HAP-1 (cell line): ENCODE results near the gene ZNHIT2.
"Not testable (repeated sequence)": the region's sequence is repeated elsewhere in the genome, so short reads cannot be mapped to it uniquely, and the experiment has no call there.

Experiments
- DNase-seq, 2 experiments: peaks; one replicate each; pipeline ENCODE4 v3.0.0-alpha.2; 2016 to 2020; ENCODE audit warnings: low spot score in 2 of 2
- H3K27me3 ChIP-seq: fragments of 250-450 bp; sonication (Bioruptor Pico); 2 replicates; pipeline ENCODE4 v1.5.1; 2020; ENCODE audit warnings: low read depth, mild to moderate bottlenecking, moderate library complexity
- H3K36me3 ChIP-seq: fragments of 250-450 bp; sonication (Bioruptor Pico); replicated peaks from 2 replicates; pipeline ENCODE4 v1.5.1; 2020; ENCODE audit warnings: mild to moderate bottlenecking
- H3K4me1 ChIP-seq: fragments of 250-450 bp; sonication (Bioruptor Pico); 2 replicates; pipeline ENCODE4 v1.5.1; 2020; ENCODE audit warnings: mild to moderate bottlenecking
- H3K4me3 ChIP-seq: fragments of 250-450 bp; sonication (Bioruptor Pico); 2 replicates; pipeline ENCODE4 v1.5.1; 2020; ENCODE audit warnings: mild to moderate bottlenecking, moderate library complexity
- H3K9me3 ChIP-seq: fragments of 250-450 bp; sonication (Bioruptor Pico); 2 replicates; pipeline ENCODE4 v1.5.1; 2020; ENCODE audit warnings: mild to moderate bottlenecking, moderate library complexity
- in situ Hi-C: fragments of 300-500 bp; cut with MboI; formaldehyde crosslinking; loops from 3 replicates; pipeline ENCODE4 v1.14.3; 2020; ENCODE audit warnings: low sequenced_read_pairs, inconsistent platforms, mixed read lengths

ZNHIT2 gene

GRCh38 chr11:65119670-65119995, 2.1 kb upstream of the ZNHIT2 start:
- Histone ChIP-seq H3K4me1 (peaks cover 29% of the 10 kb centered on the region), H3K9me3 (no peaks in the 10 kb centered on the region), H3K27me3 (no peaks in the 10 kb centered on the region), H3K36me3 (peaks cover 70% of the 10 kb centered on the region), H3K4me3 (no peak overlapping the region)
- in situ Hi-C loops, result loop anchor here (10.0 to 25.0 kb wide), 2 partner anchors 275 to 857 kb away; partner anchors contain the start of genes CDC42BPG and PLCB3
- no peak for DNase-seq

GRCh38 chr11:65118891-65119669, 1.6 kb upstream of the ZNHIT2 start:
- not testable (repeated sequence) for DNase-seq, H3K27me3 ChIP-seq, H3K9me3 ChIP-seq, H3K4me3 ChIP-seq
- in situ Hi-C loops, result loop anchor here (10.0 to 25.0 kb wide), 2 partner anchors 274 to 857 kb away; partner anchors contain the start of genes CDC42BPG and PLCB3
- H3K36me3 ChIP-seq, result peaks cover 65% of the 10 kb centered on the region
- H3K4me1 ChIP-seq, result peaks cover 29% of the 10 kb centered on the region

GRCh38 chr11:65118097-65118837, 766 bp upstream of the ZNHIT2 start:
- peak overlapping the region; percentile 88 for H3K4me3 ChIP-seq
- H3K36me3 ChIP-seq, result peaks cover 62% of the 10 kb centered on the region
- peak in 1 of 2 experiments; percentile 21 for DNase-seq
- no peaks in the 10 kb centered on the region for H3K9me3 ChIP-seq
- peaks cover 27% of the 10 kb centered on the region for H3K4me1 ChIP-seq
- in situ Hi-C loops, result loop anchor here (10.0 to 25.0 kb wide), 2 partner anchors 273 to 856 kb away; partner anchors contain the start of genes CDC42BPG and PLCB3
- H3K27me3 ChIP-seq, result no peaks in the 10 kb centered on the region

DNA sequence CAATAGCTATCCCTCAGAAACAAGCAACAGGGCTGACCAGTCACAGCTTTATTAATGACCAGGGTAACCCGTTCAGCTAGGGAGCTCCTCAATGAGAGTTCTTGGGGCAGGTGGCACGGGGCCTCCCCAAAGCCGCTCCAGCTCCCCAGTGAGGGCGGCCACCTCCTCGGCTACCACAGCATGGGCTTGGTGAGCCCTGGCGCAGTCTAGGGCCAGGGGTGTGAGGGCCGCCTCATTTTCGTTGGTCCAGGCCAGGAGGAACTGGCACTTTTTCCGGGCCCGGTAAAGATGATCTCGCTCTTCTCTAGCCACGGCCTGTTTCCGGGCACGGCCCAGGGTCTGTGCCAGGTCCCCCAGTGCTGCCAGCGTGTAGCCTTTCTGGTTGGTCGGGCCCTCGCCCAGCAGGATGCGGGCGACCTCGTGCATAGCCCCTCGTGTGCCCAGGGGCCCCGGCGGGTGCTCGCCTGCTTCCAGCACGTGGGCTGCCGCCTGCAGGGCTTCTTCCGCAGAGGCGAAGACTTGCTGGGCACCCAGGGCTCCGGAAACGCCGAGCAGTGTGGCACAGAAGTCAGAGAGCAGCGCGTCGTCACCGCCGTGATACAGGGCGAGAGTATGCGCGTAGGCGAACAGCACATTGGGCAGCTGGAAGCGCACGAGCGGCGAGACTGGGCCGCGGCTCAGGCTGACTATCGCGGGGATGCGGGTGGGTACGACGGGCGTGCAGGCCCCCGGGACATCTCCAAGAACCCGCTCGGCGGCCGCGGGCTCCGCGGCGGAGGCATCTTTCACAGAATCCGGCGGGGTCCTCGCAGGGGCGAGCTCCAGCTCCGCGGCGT, 913 bp downstream of the ZNHIT2 start:
- Histone ChIP-seq H3K9me3 (no peaks in the 10 kb centered on the region), H3K27me3 (no peaks in the 10 kb centered on the region), H3K36me3 (peaks cover 56% of the 10 kb centered on the region), H3K4me3 (peak overlapping the region; percentile 88), H3K4me1 (peaks cover 28% of the 10 kb centered on the region)
- in situ Hi-C loops, result loop anchor here (10.0 to 25.0 kb wide), 2 partner anchors 272 to 854 kb away; partner anchors contain the start of genes CDC42BPG and PLCB3
- peak in 1 of 2 experiments; percentile 39 for DNase-seq

- no peaks in the 10 kb centered on the region for H3K9me3 ChIP-seq
- H3K36me3 ChIP-seq, result peaks cover 52% of the 10 kb centered on the region
- in situ Hi-C loops, result loop anchor here (10.0 to 25.0 kb wide), 2 partner anchors 271 to 853 kb away; partner anchors contain the start of genes CDC42BPG and PLCB3
- no peak overlapping the region; the same call in 1 of the 2 replicates for H3K4me3 ChIP-seq
- DNase-seq, result peak in 1 of 2 experiments; percentile 15
- H3K27me3 ChIP-seq, result no peaks in the 10 kb centered on the region
- peaks cover 25% of the 10 kb centered on the region for H3K4me1 ChIP-seq
Observed at GRCh38 chr11:65115361-65116082, 2.0 kb downstream of the ZNHIT2 start.

DNA sequence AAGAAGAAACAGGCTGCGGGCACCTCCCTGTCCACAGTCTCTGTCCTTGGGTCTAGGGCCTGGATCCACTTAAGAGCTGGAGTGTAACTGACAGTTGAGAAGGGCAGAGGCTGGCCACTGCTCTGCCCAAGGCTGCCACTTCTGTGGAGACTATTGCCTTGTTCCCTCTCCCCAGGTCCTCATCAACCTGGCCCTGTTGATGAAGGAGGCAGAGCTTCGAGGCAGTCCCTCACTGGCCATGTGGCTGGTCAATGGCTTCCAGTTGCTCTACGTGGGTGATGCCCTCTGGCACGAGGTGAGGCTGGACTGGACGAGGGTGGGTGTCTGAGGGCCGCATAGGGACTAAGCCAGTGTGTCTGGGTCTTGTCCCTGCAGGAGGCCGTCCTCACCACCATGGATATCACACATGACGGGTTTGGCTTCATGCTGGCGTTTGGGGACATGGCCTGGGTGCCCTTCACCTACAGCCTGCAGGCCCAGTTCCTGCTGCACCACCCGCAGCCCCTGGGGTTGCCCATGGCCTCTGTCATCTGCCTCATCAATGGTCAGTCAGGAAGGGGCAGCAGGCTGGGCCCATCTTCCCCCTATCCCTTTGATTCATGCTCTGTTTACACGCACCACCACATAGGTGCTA, 2.8 kb downstream of the ZNHIT2 start:
- H3K27me3 ChIP-seq, result no peaks in the 10 kb centered on the region
- peaks cover 44% of the 10 kb centered on the region for H3K36me3 ChIP-seq
- no peak overlapping the region for H3K4me3 ChIP-seq
- no peak for DNase-seq
- H3K9me3 ChIP-seq, result no peaks in the 10 kb centered on the region
- in situ Hi-C loops, result loop anchor here (10.0 to 25.0 kb wide), 2 partner anchors 270 to 852 kb away; partner anchors contain the start of genes CDC42BPG and PLCB3
- H3K4me1 ChIP-seq, result peaks cover 25% of the 10 kb centered on the region

DNA sequence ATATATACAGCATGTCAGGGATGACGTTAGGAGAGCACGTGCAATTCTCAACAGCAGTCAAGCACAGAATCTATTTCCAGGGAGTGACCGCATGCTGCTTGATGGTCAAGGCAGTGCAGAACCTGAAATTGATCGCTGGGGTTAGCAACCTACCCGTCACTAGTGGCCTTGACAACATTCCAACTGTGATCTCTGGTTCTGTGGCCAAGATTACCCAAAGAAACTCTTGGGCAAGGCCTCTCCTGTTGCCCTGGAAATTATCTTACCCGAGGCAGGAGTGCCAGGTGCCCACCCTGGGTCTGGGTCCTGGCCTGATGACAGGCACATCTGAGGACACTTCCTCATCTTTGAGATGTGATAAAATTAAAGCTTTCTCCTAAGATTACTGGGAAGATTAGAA, 3.7 kb downstream of the ZNHIT2 start:
- H3K4me1 ChIP-seq, result peaks cover 25% of the 10 kb centered on the region
- H3K36me3 ChIP-seq, result peaks cover 40% of the 10 kb centered on the region
- no peak for DNase-seq
- in situ Hi-C loops, result loop anchor here (10.0 to 25.0 kb wide), 2 partner anchors 269 to 852 kb away; partner anchors contain the start of genes CDC42BPG and PLCB3
- no peaks in the 10 kb centered on the region for H3K27me3 ChIP-seq
- H3K9me3 ChIP-seq, result no peaks in the 10 kb centered on the region
- peak overlapping the region; percentile 75 for H3K4me3 ChIP-seq

- DNase-seq, result peak in 1 of 2 experiments; percentile 62
- Histone ChIP-seq H3K4me1 (peaks cover 25% of the 10 kb centered on the region), H3K27me3 (no peaks in the 10 kb centered on the region), H3K9me3 (no peaks in the 10 kb centered on the region), H3K36me3 (peaks cover 38% of the 10 kb centered on the region), H3K4me3 (peak overlapping the region; percentile 75)
- in situ Hi-C loops, result loop anchor here (10.0 to 25.0 kb wide), 2 partner anchors 269 to 851 kb away; partner anchors contain the start of genes CDC42BPG and PLCB3
Observed at GRCh38 chr11:65113361-65113756, 4.1 kb downstream of the ZNHIT2 start.

DNA sequence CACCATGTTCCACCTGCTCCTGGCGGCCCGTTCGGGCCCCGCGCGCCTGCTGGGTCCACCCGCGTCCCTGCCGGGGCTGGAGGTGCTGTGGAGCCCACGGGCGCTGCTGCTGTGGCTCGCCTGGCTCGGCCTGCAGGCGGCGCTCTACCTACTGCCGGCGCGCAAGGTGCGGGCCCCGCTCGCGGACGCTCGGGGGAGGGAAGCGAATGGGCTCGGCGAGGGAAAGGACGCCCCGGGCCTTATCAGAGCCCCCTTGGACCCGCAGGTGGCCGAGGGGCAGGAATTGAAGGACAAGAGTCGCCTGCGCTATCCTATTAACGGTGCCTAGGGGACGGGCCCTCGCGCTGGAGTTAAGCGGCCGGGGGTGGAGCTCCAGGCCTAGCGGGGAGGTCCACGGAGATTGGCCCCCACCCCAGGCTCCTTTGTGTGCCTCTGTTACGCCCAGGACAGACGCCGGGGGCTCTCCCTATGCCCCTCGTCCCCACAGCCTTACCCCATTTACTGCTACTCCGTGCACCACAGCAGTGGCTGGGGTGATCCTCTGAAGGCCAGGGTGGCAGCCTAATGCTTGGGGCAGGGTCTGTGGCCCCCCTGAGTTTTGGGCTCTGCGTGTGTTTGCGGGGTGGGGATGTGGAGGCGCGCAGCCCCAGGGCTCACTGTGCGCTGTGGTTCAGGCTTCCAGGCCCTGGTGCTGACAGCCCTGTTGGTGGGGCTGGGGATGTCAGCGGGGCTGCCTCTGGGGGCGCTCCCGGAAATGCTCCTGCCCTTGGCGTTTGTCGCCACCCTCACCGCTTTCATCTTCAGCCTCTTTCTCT, 4.7 kb downstream of the ZNHIT2 start:
- H3K4me3 ChIP-seq, result peak overlapping the region; percentile 75
- DNase-seq, result peak; percentile 44 to 80
- H3K4me1 ChIP-seq, result peaks cover 23% of the 10 kb centered on the region
- H3K27me3 ChIP-seq, result no peaks in the 10 kb centered on the region
- in situ Hi-C loops, result loop anchor here (10.0 to 25.0 kb wide), 2 partner anchors 268 to 850 kb away; partner anchors contain the start of genes CDC42BPG and PLCB3
- H3K36me3 ChIP-seq, result peaks cover 33% of the 10 kb centered on the region
- no peaks in the 10 kb centered on the region for H3K9me3 ChIP-seq

GRCh38 chr11:65111744-65112545, 5.6 kb downstream of the ZNHIT2 start, which contains the start of gene TM7SF2:
TSS of gene TM7SF2 (plus strand) at chr11:65111872. CDS start at chr11:65112016, 144 bp downstream.
- peaks cover 33% of the 10 kb centered on the region for H3K36me3 ChIP-seq
- in situ Hi-C loops, result loop anchor here (10.0 to 25.0 kb wide), 2 partner anchors 267 to 850 kb away; partner anchors contain the start of genes CDC42BPG and PLCB3
- peak; percentile 92 to 99 for DNase-seq
- H3K4me3 ChIP-seq, result peak within 1 kb of the TSS; percentile 75
- no peaks in the 10 kb centered on the region for H3K9me3 ChIP-seq
- H3K27me3 ChIP-seq, result no peaks in the 10 kb centered on the region
- peaks cover 23% of the 10 kb centered on the region for H3K4me1 ChIP-seq
